Activated naive CD8-positive, alpha-beta T cell treated with anti-CD3 and anti-CD28 coated beads, Interleukin-2, amount 50 U/mL, for 24 hours (primary cell): ENCODE measurements around the gene PXYLP1.
A peak's percentile ranks its signal among the peaks of the same experiment; 100 is the strongest.

ENCODE experiments used
- ATAC-seq: fragments of 150-1000 bp; cut with Tn5 transposase; one replicate; pipeline ENCODE4 v1.10.0; 2021
- DNase-seq: peaks from one replicate; pipeline ENCODE4 v3.0.0; 2021
- H3K27ac Mint-ChIP-seq: one replicate; pipeline ENCODE4 v1.8.0; 2021; ENCODE audit warnings: mild to moderate bottlenecking, mixed read lengths
- H3K27me3 Mint-ChIP-seq: one replicate; pipeline ENCODE4 v1.8.0; 2021; ENCODE audit warnings: mixed read lengths
- H3K36me3 Mint-ChIP-seq: one replicate; pipeline ENCODE4 v1.8.0; 2021; ENCODE audit warnings: low read depth, mixed read lengths
- H3K4me1 Mint-ChIP-seq: one replicate; pipeline ENCODE4 v1.8.0; 2021; ENCODE audit warnings: mixed read lengths
- H3K4me3 Mint-ChIP-seq: one replicate; pipeline ENCODE4 v1.8.0; 2021; ENCODE audit warnings: mild to moderate bottlenecking, moderate library complexity, mixed read lengths
- H3K9me3 Mint-ChIP-seq: one replicate; pipeline ENCODE4 v1.8.0; 2021; ENCODE audit warnings: mixed read lengths

The PXYLP1 gene

GRCh38 chr3:141278196-141279076, 46.8 kb downstream of the PXYLP1 start:
- no peak overlapping the region for H3K4me3 Mint-ChIP-seq

DNA sequence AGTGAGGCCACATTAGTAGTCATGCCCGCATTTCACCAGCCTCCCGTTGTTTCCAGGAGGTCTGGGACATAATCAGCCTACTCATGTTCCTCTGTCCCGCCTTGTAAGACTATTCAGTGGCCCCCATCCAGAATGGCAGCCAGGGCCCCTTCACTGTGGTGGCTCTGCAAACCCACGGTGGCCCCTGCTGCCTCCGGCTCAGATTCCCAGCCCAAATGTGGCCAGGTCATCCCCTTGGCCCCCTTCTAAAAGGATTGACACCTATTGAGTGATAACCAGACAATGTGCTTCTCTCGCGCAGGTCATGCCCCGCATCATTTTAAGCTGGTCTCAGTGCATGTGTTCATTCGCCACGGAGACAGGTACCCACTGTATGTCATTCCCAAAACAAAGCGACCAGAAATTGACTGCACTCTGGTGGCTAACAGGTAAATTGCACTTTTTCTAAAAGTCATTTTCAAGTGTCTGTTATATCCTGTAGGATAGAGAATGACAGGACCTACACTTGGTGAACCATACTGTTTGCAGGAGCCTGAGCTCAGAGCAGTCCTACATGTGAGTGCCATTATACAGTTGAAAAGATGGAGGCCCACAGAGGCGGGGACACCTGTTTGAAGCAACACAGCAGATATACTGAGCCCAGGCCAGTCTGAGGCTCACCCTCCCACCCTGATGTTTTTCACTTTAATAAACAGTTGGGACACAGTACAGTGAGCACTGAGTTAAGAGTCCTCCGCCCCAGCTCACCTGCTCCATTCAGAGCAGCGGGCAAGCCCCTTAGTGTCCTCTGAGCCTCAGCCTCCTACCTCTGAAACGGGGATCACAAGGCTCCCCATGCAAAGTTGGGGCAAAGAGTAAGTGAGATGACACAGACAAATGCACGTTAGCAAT, 47.7 kb downstream of the PXYLP1 start:
- no peak overlapping the region for H3K4me3 Mint-ChIP-seq

More at GRCh38 chr3:141278196-141279076, 46.8 kb downstream of the PXYLP1 start:
- no peak for DNase-seq
- H3K27me3 Mint-ChIP-seq: no peaks in the 10 kb centered on the region
- H3K4me1 Mint-ChIP-seq: peaks cover 28% of the 10 kb centered on the region
- peaks cover 6% of the 10 kb centered on the region for H3K36me3 Mint-ChIP-seq
- ATAC-seq: no peak
- peak overlapping the region; percentile 9 for H3K27ac Mint-ChIP-seq
- no peaks in the 10 kb centered on the region for H3K9me3 Mint-ChIP-seq

GRCh38 chr3:141280086-141280485, 48.5 kb downstream of the PXYLP1 start:
- Mint-ChIP-seq H3K36me3 (peaks cover 4% of the 10 kb centered on the region), H3K4me1 (peaks cover 12% of the 10 kb centered on the region), H3K27ac (no peak overlapping the region), H3K4me3 (no peak overlapping the region), H3K27me3 (no peaks in the 10 kb centered on the region), H3K9me3 (no peaks in the 10 kb centered on the region)
- DNase-seq (no peak), ATAC-seq (no peak)

More for the DNA sequence above, 47.7 kb downstream of the PXYLP1 start:
- Mint-ChIP-seq H3K27ac (peak overlapping the region; percentile 9), H3K36me3 (peaks cover 6% of the 10 kb centered on the region), H3K9me3 (no peaks in the 10 kb centered on the region), H3K4me1 (peaks cover 20% of the 10 kb centered on the region), H3K27me3 (no peaks in the 10 kb centered on the region)
- ATAC-seq (peak; percentile 29), DNase-seq (no peak)

- no peak overlapping the region for H3K27ac Mint-ChIP-seq
- no peak overlapping the region for H3K4me3 Mint-ChIP-seq
- peaks cover 7% of the 10 kb centered on the region for H3K4me1 Mint-ChIP-seq
- DNase-seq (no peak), ATAC-seq (no peak)
- no peaks in the 10 kb centered on the region for H3K27me3 Mint-ChIP-seq
- no peaks in the 10 kb centered on the region for H3K9me3 Mint-ChIP-seq
- peaks cover 4% of the 10 kb centered on the region for H3K36me3 Mint-ChIP-seq
Observed at GRCh38 chr3:141280690-141281089, 49.1 kb downstream of the PXYLP1 start.

DNA sequence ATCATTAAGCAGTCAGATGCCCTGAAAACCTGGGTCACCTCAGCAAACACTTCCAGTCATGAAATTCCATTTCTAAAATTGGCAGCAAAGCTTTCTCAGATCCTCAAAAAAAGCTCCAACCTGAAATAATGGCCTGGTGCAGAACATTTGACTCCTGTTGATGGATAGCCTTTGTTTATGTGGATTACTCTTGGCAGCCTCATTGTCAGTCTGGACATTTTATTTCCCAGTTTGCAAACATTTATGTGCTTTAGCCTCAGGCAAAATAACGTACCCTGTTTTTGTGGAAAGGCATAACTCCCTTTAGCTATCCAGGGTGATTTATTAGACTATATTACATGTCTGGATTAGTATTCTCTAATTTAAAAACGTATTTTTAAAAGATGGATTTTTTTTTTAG, 53.9 kb downstream of the PXYLP1 start:
- ATAC-seq: no peak
- Mint-ChIP-seq H3K27me3 (no peaks in the 10 kb centered on the region), H3K27ac (no peak overlapping the region), H3K36me3 (peaks cover 6% of the 10 kb centered on the region), H3K4me1 (no peaks in the 10 kb centered on the region), H3K4me3 (no peak overlapping the region), H3K9me3 (no peaks in the 10 kb centered on the region)
- no peak for DNase-seq

DNA sequence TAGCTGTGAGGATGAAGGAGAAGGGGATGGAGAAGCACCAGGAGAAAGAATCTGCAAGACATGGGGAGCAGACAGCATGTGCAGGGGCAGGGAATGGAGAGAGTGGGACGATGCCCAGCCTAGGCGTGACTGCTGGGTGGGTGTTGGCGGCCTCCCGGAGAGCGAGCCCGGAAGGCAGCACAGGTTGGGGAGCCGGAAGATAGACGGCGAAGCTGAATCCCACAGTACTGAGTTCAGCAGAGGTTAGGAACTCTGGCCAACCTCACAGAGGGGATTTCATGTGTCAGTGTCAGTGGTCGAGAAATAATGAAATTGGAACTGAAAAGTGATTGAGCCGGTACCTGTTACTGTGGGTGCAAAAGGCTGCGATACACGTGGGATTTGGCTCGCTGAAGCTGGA, 55.2 kb downstream of the PXYLP1 start:
- Mint-ChIP-seq H3K4me3 (no peak overlapping the region), H3K4me1 (no peaks in the 10 kb centered on the region), H3K9me3 (no peaks in the 10 kb centered on the region), H3K27me3 (no peaks in the 10 kb centered on the region), H3K27ac (no peak overlapping the region), H3K36me3 (peaks cover 6% of the 10 kb centered on the region)
- DNase-seq: no peak
- ATAC-seq: no peak

- H3K4me3 Mint-ChIP-seq: no peak overlapping the region
- peaks cover 6% of the 10 kb centered on the region for H3K36me3 Mint-ChIP-seq
Observed at GRCh38 chr3:141287326-141287725, 55.7 kb downstream of the PXYLP1 start.

GRCh38 chr3:141288336-141288990, 56.8 kb downstream of the PXYLP1 start:
- no peaks in the 10 kb centered on the region for H3K27me3 Mint-ChIP-seq
- no peaks in the 10 kb centered on the region for H3K4me1 Mint-ChIP-seq
- H3K4me3 Mint-ChIP-seq: no peak overlapping the region
- peaks cover 4% of the 10 kb centered on the region for H3K36me3 Mint-ChIP-seq
- H3K9me3 Mint-ChIP-seq: no peaks in the 10 kb centered on the region
- H3K27ac Mint-ChIP-seq: no peak overlapping the region
- DNase-seq (no peak), ATAC-seq (no peak)

More at GRCh38 chr3:141287326-141287725, 55.7 kb downstream of the PXYLP1 start:
- no peak for ATAC-seq
- no peak for DNase-seq
- H3K9me3 Mint-ChIP-seq: no peaks in the 10 kb centered on the region
- no peaks in the 10 kb centered on the region for H3K27me3 Mint-ChIP-seq
- no peak overlapping the region for H3K27ac Mint-ChIP-seq
- H3K4me1 Mint-ChIP-seq: no peaks in the 10 kb centered on the region

GRCh38 chr3:141289228-141289772, 57.7 kb downstream of the PXYLP1 start:
- Mint-ChIP-seq H3K27ac (no peak overlapping the region), H3K4me1 (peaks cover 6% of the 10 kb centered on the region), H3K4me3 (no peak overlapping the region), H3K36me3 (peaks cover 8% of the 10 kb centered on the region), H3K9me3 (no peaks in the 10 kb centered on the region), H3K27me3 (no peaks in the 10 kb centered on the region)
- DNase-seq: no peak
- no peak for ATAC-seq

GRCh38 chr3:141291559-141292355, 60.1 kb downstream of the PXYLP1 start:
- Mint-ChIP-seq H3K27me3 (no peaks in the 10 kb centered on the region), H3K4me3 (no peak overlapping the region), H3K4me1 (peaks cover 17% of the 10 kb centered on the region), H3K27ac (no peak overlapping the region), H3K9me3 (no peaks in the 10 kb centered on the region), H3K36me3 (peaks cover 8% of the 10 kb centered on the region)
- no peak for DNase-seq
- ATAC-seq: no peak

DNA sequence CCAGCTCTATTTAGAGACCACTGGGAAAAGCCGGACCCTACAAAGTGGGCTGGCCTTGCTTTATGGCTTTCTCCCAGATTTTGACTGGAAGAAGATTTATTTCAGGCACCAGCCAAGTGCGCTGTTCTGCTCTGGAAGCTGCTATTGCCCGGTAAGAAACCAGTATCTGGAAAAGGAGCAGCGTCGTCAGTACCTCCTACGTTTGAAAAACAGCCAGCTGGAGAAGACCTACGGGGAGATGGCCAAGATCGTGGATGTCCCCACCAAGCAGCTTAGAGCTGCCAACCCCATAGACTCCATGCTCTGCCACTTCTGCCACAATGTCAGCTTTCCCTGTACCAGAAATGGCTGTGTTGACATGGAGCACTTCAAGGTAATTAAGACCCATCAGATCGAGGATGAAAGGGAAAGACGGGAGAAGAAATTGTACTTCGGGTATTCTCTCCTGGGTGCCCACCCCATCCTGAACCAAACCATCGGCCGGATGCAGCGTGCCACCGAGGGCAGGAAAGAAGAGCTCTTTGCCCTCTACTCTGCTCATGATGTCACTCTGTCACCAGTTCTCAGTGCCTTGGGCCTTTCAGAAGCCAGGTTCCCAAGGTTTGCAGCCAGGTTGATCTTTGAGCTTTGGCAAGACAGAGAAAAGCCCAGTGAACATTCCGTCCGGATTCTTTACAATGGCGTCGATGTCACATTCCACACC, 60.9 kb downstream of the PXYLP1 start:
- Mint-ChIP-seq H3K4me3 (no peak overlapping the region), H3K36me3 (peaks cover 8% of the 10 kb centered on the region), H3K27ac (no peak overlapping the region), H3K27me3 (no peaks in the 10 kb centered on the region), H3K9me3 (no peaks in the 10 kb centered on the region), H3K4me1 (peaks cover 17% of the 10 kb centered on the region)
- no peak for DNase-seq
- ATAC-seq: no peak

DNA sequence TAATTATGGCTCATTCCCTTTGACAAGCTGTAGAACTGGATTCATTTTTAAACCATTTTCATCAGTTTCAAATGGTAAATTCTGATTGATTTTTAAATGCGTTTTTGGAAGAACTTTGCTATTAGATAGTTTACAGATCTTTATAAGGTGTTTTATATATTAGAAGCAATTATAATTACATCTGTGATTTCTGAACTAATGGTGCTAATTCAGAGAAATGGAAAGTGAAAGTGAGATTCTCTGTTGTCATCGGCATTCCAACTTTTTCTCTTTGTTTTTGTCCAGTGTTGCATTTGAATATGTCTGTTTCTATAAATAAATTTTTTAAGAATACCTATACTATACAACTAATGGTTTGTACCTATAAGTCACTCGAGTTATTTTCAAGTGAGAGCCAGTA, 62.7 kb downstream of the PXYLP1 start:
- ATAC-seq: no peak
- DNase-seq: no peak
- peak overlapping the region; percentile 55 for H3K4me3 Mint-ChIP-seq
- peaks cover 5% of the 10 kb centered on the region for H3K36me3 Mint-ChIP-seq
- peak overlapping the region; percentile 54 for H3K27ac Mint-ChIP-seq
- no peaks in the 10 kb centered on the region for H3K27me3 Mint-ChIP-seq
- peaks cover 17% of the 10 kb centered on the region for H3K4me1 Mint-ChIP-seq
- no peaks in the 10 kb centered on the region for H3K9me3 Mint-ChIP-seq

DNA sequence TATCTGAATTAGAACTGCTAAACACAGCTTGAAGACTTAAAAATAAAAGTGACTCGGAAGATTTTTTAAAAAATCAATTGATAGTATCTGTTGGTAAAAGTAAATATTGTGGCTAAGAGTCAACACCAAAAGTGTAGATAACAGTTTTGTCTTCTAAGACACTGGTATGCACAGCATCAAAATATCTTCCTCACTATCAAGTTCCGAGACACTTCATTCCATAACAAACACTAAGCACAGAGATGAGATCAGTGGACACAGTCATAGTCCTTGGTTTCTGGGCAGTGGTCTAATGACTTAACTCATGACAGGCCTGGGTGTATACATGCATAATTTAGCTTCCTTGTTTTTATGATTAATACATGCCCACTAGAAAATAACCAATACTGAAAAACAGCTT, 63.2 kb downstream of the PXYLP1 start:
- H3K27me3 Mint-ChIP-seq: no peaks in the 10 kb centered on the region
- ATAC-seq: peak; percentile 93
- H3K4me1 Mint-ChIP-seq: peaks cover 18% of the 10 kb centered on the region
- H3K4me3 Mint-ChIP-seq: peak overlapping the region; percentile 55
- H3K27ac Mint-ChIP-seq: peak overlapping the region; percentile 54
- DNase-seq: no peak
- no peaks in the 10 kb centered on the region for H3K9me3 Mint-ChIP-seq
- peaks cover 5% of the 10 kb centered on the region for H3K36me3 Mint-ChIP-seq
